WTC11 (cell line): ENCODE data around the gene TENT5A. TPM values are rescaled to one million over a fixed set of nuclear protein-coding genes. Genes with fewer than 3 reads are reported as not detected.

Experiments
- ATAC-seq: fragments of 200-7000 bp; cut with Tn5 transposase; 2 replicates; pipeline ENCODE4 v1.10.0; 2021; ENCODE audit warnings: mild to moderate bottlenecking, moderate library complexity
- CTCF ChIA-PET: fragments of 300-600 bp; sonication (Branson Sonifier 250); formaldehyde crosslinking; loops from one replicate; lab custom pipeline; 2021; ENCODE audit warnings: antibody characterized with exemption; lab: Charles Lee
- POLR2A ChIA-PET: fragments of 350-600 bp; sonication (Branson Sonifier 250); formaldehyde crosslinking; loops from one replicate; lab custom pipeline; 2021; ENCODE audit warnings: antibody characterized with exemption; lab: Charles Lee
- DNase-seq: peaks from one replicate; pipeline ENCODE4 v3.0.0; 2021; ENCODE audit warnings: low spot score
- H3K27ac Mint-ChIP-seq: 2 replicates; pipeline ENCODE4 v1.8.0; 2021; ENCODE audit warnings: mixed read lengths
- H3K27me3 Mint-ChIP-seq: 2 replicates; pipeline ENCODE4 v1.8.0; 2021; ENCODE audit warnings: low read depth, mild to moderate bottlenecking, moderate library complexity, mixed read lengths
- H3K36me3 Mint-ChIP-seq: 2 replicates; pipeline ENCODE4 v1.8.0; 2021; ENCODE audit warnings: mixed read lengths
- H3K4me1 Mint-ChIP-seq: 2 replicates; pipeline ENCODE4 v1.8.0; 2022; ENCODE audit warnings: mixed read lengths
- H3K4me3 Mint-ChIP-seq: 2 replicates; pipeline ENCODE4 v1.8.0; 2021; ENCODE audit warnings: mild to moderate bottlenecking, moderate library complexity, mixed read lengths
- H3K9me3 Mint-ChIP-seq: 2 replicates; pipeline ENCODE4 v1.8.0; 2021; ENCODE audit warnings: mixed read lengths
- CBFB ChIP-seq: sonication (generic); formaldehyde crosslinking; IDR thresholded peaks from 2 replicates; pipeline ENCODE4 v1.8.1; 2022; ENCODE audit warnings: mild to moderate bottlenecking, low read depth, missing genetic modification reagents
- GABPB1 ChIP-seq: sonication (generic); formaldehyde crosslinking; IDR thresholded peaks from 2 replicates; pipeline ENCODE4 v1.8.1; 2023; ENCODE audit warnings: mild to moderate bottlenecking, missing genetic modification reagents
- GRHL2 ChIP-seq: fragments of 250-450 bp; sonication (Bioruptor Pico); IDR thresholded peaks from 2 replicates; pipeline ENCODE4 v1.8.0; 2022; ENCODE audit warnings: mild to moderate bottlenecking, moderate library complexity; ENCODE audit not compliant: insufficient replicate concordance, severe bottlenecking
- IRF2 ChIP-seq: sonication (generic); formaldehyde crosslinking; IDR thresholded peaks from 2 replicates; pipeline ENCODE4 v1.8.0; 2022; ENCODE audit warnings: low read depth, missing genetic modification reagents, borderline replicate concordance
- JAZF1 ChIP-seq: fragments of 250-450 bp; sonication (Bioruptor Pico); IDR thresholded peaks from 2 replicates; pipeline ENCODE4 v1.9.0; 2021; ENCODE audit warnings: moderate library complexity, mild to moderate bottlenecking, inconsistent platforms
- KAT7 ChIP-seq: sonication (generic); formaldehyde crosslinking; IDR thresholded peaks from 2 replicates; pipeline ENCODE4 v1.8.1; 2023; ENCODE audit warnings: missing genetic modification reagents, mild to moderate bottlenecking, borderline replicate concordance
- NR1H2 ChIP-seq: sonication (generic); formaldehyde crosslinking; IDR thresholded peaks from 2 replicates; pipeline ENCODE4 v1.9.0; 2021; ENCODE audit warnings: mild to moderate bottlenecking, moderate library complexity, missing genetic modification reagents
- RELA ChIP-seq: sonication (generic); formaldehyde crosslinking; IDR thresholded peaks from 2 replicates; pipeline ENCODE4 v1.8.1; 2022; ENCODE audit warnings: missing genetic modification reagents, mild to moderate bottlenecking, borderline replicate concordance
- RORB ChIP-seq: fragments of 250-450 bp; sonication (Bioruptor Pico); IDR thresholded peaks from 2 replicates; pipeline ENCODE4 v1.9.0; 2021; ENCODE audit warnings: mild to moderate bottlenecking
- SOX15 ChIP-seq: fragments of 250-450 bp; sonication (Bioruptor Pico); IDR thresholded peaks from 2 replicates; pipeline ENCODE4 v1.9.0; 2021; ENCODE audit warnings: mild to moderate bottlenecking
- TCF7 ChIP-seq: sonication (generic); formaldehyde crosslinking; IDR thresholded peaks from 2 replicates; pipeline ENCODE4 v1.8.0; 2022; ENCODE audit warnings: mild to moderate bottlenecking, low read depth, missing genetic modification reagents, moderate library complexity
- TEAD1 ChIP-seq: sonication (generic); formaldehyde crosslinking; IDR thresholded peaks from 2 replicates; pipeline ENCODE4 v1.8.0; 2022; ENCODE audit warnings: mild to moderate bottlenecking, missing genetic modification reagents
- ZNF121 ChIP-seq: sonication (generic); formaldehyde crosslinking; IDR thresholded peaks from 2 replicates; pipeline ENCODE4 v1.8.0; 2023; ENCODE audit warnings: missing genetic modification reagents
- total RNA-seq: library from RNA; stranded (reverse); gene quantifications from 3 replicates; pipeline ENCODE4 v1.2.3, GENCODE V29; 2021
- TF ChIP-seq, protein P1 (sequence below): fragments of 250-450 bp; sonication (Bioruptor Pico); IDR thresholded peaks from 2 replicates; pipeline ENCODE4 v2.1.2; 2022; ENCODE audit warnings: mild to moderate bottlenecking, moderate library complexity
- TF ChIP-seq, protein P2 (sequence below): fragments of 250-450 bp; sonication (Bioruptor Pico); IDR thresholded peaks from 2 replicates; pipeline ENCODE4 v1.9.0; 2021; ENCODE audit warnings: moderate library complexity, mild to moderate bottlenecking, inconsistent platforms, borderline replicate concordance
- TF ChIP-seq, protein P3 (sequence below): sonication (generic); formaldehyde crosslinking; conservative IDR thresholded peaks from 2 replicates; pipeline ENCODE4 v1.8.1; 2022; ENCODE audit warnings: mild to moderate bottlenecking, missing genetic modification reagents
- TF ChIP-seq, protein P4 (sequence below): sonication (generic); formaldehyde crosslinking; IDR thresholded peaks from 2 replicates; pipeline ENCODE4 v1.8.0; 2022; ENCODE audit warnings: mild to moderate bottlenecking, missing genetic modification reagents
- TF ChIP-seq, protein P5 (sequence below): sonication (generic); formaldehyde crosslinking; IDR thresholded peaks from 2 replicates; pipeline ENCODE4 v1.8.1; 2022; ENCODE audit warnings: mild to moderate bottlenecking, missing genetic modification reagents, moderate library complexity, borderline replicate concordance
- TF ChIP-seq, protein P6 (sequence below): sonication (generic); formaldehyde crosslinking; IDR thresholded peaks from 2 replicates; pipeline ENCODE4 v1.8.1; 2023; ENCODE audit warnings: mild to moderate bottlenecking, missing genetic modification reagents, moderate library complexity
- TF ChIP-seq, protein P7 (sequence below): sonication (generic); formaldehyde crosslinking; IDR thresholded peaks from 2 replicates; pipeline ENCODE4 v1.8.0; 2022; ENCODE audit warnings: mild to moderate bottlenecking, missing genetic modification reagents
- TF ChIP-seq, protein P8 (sequence below): sonication (generic); formaldehyde crosslinking; IDR thresholded peaks from 2 replicates; pipeline ENCODE4 v1.8.0; 2023; ENCODE audit warnings: mild to moderate bottlenecking, missing genetic modification reagents
- TF ChIP-seq, protein P9 (sequence below): fragments of 250-450 bp; sonication (Bioruptor Pico); IDR thresholded peaks from 2 replicates; pipeline ENCODE4 v1.9.0; 2021; ENCODE audit warnings: mild to moderate bottlenecking

TENT5A gene
- total RNA-seq, 1 experiment from 2014 or later: 3.2 TPM

DNA sequence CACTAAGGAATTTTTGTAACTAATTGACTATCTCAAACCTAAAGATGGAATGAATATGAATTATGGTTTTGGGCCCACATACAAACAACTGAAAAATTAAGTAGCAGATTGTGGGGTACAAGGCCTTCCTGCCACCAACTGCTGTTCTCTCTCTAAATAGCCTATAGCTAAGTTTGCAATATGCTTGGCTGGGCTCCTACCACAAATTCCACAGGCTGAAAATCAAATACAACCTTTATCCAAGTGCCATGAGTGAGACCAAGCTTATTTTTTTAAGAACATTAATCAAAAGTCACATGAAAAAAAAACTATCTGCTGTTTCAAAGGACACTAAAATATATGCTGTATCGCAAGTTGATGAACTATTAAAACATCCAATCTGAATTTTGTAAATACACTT lies 52.1 kb downstream of the TENT5A start (continued):
- TF ChIP-seq, protein P1, sequence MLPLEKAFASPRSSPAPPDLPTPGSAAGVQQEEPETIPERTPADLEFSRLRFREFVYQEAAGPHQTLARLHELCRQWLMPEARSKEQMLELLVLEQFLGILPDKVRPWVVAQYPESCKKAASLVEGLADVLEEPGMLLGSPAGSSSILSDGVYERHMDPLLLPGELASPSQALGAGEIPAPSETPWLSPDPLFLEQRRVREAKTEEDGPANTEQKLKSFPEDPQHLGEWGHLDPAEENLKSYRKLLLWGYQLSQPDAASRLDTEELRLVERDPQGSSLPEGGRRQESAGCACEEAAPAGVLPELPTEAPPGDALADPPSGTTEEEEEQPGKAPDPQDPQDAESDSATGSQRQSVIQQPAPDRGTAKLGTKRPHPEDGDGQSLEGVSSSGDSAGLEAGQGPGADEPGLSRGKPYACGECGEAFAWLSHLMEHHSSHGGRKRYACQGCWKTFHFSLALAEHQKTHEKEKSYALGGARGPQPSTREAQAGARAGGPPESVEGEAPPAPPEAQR (CRISPR knock-in tag): no peak
- TF ChIP-seq NR1H2 (CRISPR knock-in tag) (no peak), GRHL2 (CRISPR knock-in tag) (no peak), IRF2 (no peak), RELA (no peak)
- TF ChIP-seq, protein P2, sequence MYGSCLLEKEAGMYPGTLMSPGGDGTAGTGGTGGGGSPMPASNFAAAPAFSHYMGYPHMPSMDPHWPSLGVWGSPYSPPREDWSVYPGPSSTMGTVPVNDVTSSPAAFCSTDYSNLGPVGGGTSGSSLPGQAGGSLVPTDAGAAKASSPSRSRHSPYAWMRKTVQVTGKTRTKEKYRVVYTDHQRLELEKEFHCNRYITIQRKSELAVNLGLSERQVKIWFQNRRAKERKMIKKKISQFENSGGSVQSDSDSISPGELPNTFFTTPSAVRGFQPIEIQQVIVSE (CRISPR knock-in tag): no peak
- TF ChIP-seq, protein P3, sequence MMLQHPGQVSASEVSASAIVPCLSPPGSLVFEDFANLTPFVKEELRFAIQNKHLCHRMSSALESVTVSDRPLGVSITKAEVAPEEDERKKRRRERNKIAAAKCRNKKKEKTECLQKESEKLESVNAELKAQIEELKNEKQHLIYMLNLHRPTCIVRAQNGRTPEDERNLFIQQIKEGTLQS (CRISPR knock-in tag): no peak
- TF ChIP-seq, protein P4, sequence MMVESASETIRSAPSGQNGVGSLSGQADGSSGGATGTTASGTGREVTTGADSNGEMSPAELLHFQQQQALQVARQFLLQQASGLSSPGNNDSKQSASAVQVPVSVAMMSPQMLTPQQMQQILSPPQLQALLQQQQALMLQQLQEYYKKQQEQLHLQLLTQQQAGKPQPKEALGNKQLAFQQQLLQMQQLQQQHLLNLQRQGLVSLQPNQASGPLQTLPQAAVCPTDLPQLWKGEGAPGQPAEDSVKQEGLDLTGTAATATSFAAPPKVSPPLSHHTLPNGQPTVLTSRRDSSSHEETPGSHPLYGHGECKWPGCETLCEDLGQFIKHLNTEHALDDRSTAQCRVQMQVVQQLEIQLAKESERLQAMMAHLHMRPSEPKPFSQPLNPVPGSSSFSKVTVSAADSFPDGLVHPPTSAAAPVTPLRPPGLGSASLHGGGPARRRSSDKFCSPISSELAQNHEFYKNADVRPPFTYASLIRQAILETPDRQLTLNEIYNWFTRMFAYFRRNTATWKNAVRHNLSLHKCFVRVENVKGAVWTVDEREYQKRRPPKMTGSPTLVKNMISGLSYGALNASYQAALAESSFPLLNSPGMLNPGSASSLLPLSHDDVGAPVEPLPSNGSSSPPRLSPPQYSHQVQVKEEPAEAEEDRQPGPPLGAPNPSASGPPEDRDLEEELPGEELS: no peak
- TF ChIP-seq, protein P5, sequence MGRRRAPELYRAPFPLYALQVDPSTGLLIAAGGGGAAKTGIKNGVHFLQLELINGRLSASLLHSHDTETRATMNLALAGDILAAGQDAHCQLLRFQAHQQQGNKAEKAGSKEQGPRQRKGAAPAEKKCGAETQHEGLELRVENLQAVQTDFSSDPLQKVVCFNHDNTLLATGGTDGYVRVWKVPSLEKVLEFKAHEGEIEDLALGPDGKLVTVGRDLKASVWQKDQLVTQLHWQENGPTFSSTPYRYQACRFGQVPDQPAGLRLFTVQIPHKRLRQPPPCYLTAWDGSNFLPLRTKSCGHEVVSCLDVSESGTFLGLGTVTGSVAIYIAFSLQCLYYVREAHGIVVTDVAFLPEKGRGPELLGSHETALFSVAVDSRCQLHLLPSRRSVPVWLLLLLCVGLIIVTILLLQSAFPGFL (CRISPR knock-in tag): no peak
- TF ChIP-seq, protein P6, sequence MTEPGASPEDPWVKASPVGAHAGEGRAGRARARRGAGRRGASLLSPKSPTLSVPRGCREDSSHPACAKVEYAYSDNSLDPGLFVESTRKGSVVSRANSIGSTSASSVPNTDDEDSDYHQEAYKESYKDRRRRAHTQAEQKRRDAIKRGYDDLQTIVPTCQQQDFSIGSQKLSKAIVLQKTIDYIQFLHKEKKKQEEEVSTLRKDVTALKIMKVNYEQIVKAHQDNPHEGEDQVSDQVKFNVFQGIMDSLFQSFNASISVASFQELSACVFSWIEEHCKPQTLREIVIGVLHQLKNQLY (CRISPR knock-in tag): no peak

DNA sequence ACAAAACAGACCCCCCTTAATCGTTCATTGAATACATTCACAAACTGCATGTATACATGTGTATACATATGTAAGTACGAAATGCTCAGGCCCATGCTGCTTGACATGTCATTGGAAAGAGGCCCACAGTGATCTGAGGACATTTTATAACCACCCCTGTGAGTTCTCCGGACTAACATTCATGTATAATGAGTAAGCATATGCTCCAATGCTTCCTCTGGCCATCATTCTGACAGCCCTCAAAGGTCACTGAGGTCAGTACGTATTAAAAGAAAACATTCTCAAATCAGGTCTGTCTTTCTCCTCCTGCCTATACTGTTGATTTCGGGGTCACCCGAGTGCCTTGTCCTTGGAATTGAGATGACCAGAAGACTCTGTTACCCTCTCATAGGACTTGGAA lies 54.9 kb downstream of the TENT5A start:
- peak overlapping the region; percentile 70; the same call in 1 of the 2 replicates for H3K27ac Mint-ChIP-seq
- H3K4me1 Mint-ChIP-seq: peaks cover 22% of the 10 kb centered on the region
- H3K27me3 Mint-ChIP-seq: no peaks in the 10 kb centered on the region
- ATAC-seq: no peak
- H3K9me3 Mint-ChIP-seq: no peaks in the 10 kb centered on the region
- ChIA-PET POLR2A (no interaction called here), CTCF (no interaction called here)
- no peaks in the 10 kb centered on the region for H3K36me3 Mint-ChIP-seq
- DNase-seq: no peak
- no peak overlapping the region for H3K4me3 Mint-ChIP-seq
- TF ChIP-seq JAZF1 (no peak), TEAD1 (CRISPR knock-in tag) (no peak), ZNF121 (CRISPR knock-in tag) (no peak), SOX15 (CRISPR knock-in tag) (no peak), CBFB (CRISPR knock-in tag) (no peak), GABPB1 (no peak), KAT7 (CRISPR knock-in tag) (no peak), TCF7 (no peak), RORB (CRISPR knock-in tag) (no peak)
- TF ChIP-seq, protein P7, sequence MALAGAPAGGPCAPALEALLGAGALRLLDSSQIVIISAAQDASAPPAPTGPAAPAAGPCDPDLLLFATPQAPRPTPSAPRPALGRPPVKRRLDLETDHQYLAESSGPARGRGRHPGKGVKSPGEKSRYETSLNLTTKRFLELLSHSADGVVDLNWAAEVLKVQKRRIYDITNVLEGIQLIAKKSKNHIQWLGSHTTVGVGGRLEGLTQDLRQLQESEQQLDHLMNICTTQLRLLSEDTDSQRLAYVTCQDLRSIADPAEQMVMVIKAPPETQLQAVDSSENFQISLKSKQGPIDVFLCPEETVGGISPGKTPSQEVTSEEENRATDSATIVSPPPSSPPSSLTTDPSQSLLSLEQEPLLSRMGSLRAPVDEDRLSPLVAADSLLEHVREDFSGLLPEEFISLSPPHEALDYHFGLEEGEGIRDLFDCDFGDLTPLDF: no peak
- TF ChIP-seq, protein P2 (CRISPR knock-in tag): no peak
- TF ChIP-seq, protein P8, sequence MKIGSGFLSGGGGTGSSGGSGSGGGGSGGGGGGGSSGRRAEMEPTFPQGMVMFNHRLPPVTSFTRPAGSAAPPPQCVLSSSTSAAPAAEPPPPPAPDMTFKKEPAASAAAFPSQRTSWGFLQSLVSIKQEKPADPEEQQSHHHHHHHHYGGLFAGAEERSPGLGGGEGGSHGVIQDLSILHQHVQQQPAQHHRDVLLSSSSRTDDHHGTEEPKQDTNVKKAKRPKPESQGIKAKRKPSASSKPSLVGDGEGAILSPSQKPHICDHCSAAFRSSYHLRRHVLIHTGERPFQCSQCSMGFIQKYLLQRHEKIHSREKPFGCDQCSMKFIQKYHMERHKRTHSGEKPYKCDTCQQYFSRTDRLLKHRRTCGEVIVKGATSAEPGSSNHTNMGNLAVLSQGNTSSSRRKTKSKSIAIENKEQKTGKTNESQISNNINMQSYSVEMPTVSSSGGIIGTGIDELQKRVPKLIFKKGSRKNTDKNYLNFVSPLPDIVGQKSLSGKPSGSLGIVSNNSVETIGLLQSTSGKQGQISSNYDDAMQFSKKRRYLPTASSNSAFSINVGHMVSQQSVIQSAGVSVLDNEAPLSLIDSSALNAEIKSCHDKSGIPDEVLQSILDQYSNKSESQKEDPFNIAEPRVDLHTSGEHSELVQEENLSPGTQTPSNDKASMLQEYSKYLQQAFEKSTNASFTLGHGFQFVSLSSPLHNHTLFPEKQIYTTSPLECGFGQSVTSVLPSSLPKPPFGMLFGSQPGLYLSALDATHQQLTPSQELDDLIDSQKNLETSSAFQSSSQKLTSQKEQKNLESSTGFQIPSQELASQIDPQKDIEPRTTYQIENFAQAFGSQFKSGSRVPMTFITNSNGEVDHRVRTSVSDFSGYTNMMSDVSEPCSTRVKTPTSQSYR (CRISPR knock-in tag): no peak
- TF ChIP-seq, protein P9, sequence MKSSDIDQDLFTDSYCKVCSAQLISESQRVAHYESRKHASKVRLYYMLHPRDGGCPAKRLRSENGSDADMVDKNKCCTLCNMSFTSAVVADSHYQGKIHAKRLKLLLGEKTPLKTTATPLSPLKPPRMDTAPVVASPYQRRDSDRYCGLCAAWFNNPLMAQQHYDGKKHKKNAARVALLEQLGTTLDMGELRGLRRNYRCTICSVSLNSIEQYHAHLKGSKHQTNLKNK: no peak
